NB4 (cell line): ENCODE results near the gene ARID3B.

ENCODE experiments used
- DNase-seq: peaks from one replicate; pipeline ENCODE4 v3.0.0; 2010; ENCODE audit warnings: low read depth
- H3K4me3 ChIP-seq: one replicate; pipeline ENCODE4 v1.5.1; 2011; ENCODE audit warnings: mild to moderate bottlenecking, low read depth, low read length, moderate library complexity
- CTCF ChIP-seq: IDR thresholded peaks from one replicate; pipeline ENCODE4 v1.5.1; 2012; ENCODE audit warnings: low read depth, low read length
- MAX ChIP-seq: IDR thresholded peaks from 2 replicates; pipeline ENCODE4 v1.6.1; 2011; ENCODE audit warnings: low read depth, low read length
- MYC ChIP-seq: IDR thresholded peaks from 2 replicates; pipeline ENCODE4 v1.6.1; 2011; ENCODE audit warnings: low read depth, low read length
- POLR2A ChIP-seq: IDR thresholded peaks from 2 replicates; pipeline ENCODE4 v1.6.1; 2011; ENCODE audit warnings: mild to moderate bottlenecking; ENCODE audit not compliant: insufficient read length; ENCODE audit errors: extremely low read depth

Gene ARID3B

GRCh38 chr15:74621546-74621920 lies 80.5 kb downstream of the ARID3B start:
- no peak for DNase-seq
- TF ChIP-seq MAX, result no peak
- TF ChIP-seq POLR2A, result no peak
- no peak for TF ChIP-seq MYC
- TF ChIP-seq CTCF, result no peak
- H3K4me3 ChIP-seq, result no peak overlapping the region

GRCh38 chr15:74621936-74622335 lies 80.9 kb downstream of the ARID3B start:
- no peak for TF ChIP-seq MAX
- no peak for TF ChIP-seq CTCF
- no peak for TF ChIP-seq POLR2A
- no peak for TF ChIP-seq MYC
- no peak for DNase-seq
- no peak overlapping the region for H3K4me3 ChIP-seq

DNA sequence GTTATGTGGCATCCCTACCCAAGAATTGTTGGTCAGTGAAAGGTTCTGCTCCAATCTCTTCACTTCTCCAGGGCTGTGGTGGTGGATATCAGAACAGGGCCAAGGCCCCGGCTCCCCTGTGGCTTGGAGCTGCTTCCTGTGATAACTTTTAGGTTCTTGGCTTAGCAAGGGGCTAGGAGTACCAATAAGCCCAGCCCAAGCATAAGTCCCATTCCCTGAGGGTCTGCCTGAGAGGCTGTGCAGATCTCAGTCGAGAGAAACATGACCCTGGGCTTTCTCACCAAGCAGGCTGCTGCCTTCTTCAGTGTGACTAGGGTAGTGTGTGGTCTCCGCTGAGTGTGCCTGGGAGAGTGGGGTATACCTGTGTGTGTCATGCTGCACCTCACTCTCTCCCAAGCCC lies 81.7 kb downstream of the ARID3B start:
- DNase-seq, result no peak
- TF ChIP-seq MYC, result no peak
- no peak for TF ChIP-seq CTCF
- TF ChIP-seq MAX, result no peak
- no peak for TF ChIP-seq POLR2A
- no peak overlapping the region for H3K4me3 ChIP-seq

DNA sequence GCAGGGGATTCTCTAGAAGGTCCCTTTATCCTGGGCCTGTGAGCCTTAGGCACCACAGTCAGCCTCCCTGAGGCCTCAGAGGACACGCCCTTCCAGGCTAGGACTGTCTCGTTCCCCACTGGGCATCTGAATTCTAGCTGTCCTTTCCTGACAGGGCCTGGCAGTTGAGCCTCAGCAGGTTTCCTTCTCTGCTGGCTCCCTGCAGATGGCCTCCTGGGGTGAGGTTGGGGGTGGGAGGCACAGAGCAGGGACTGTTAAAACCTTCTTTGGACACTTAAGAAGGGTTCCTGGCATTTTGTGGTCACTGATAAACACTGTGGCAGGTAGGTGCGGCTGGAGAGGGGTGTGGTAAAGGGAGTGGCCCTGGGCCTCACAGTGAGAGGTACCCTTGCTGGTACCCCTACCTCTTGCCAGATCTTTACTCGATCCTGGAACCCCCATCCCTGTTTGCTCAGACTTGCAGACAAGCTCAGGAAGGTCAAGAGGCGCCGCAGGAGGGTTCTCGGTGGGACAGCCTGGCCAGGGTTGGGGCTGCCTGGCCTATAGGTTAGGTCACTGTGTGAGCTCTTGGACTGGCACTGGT lies 83.1 kb downstream of the ARID3B start:
- no peak overlapping the region for H3K4me3 ChIP-seq
- no peak for DNase-seq
- TF ChIP-seq MYC, result no peak
- TF ChIP-seq MAX, result no peak
- TF ChIP-seq CTCF, result no peak
- no peak for TF ChIP-seq POLR2A

- no peak for DNase-seq
- H3K4me3 ChIP-seq, result no peak overlapping the region
- TF ChIP-seq CTCF (no peak), MYC (no peak), MAX (no peak), POLR2A (no peak)
Observed at GRCh38 chr15:74625693-74626092, 84.7 kb downstream of the ARID3B start.
